Esophagus squamous epithelium (tissue), 5 donors: ENCODE data around the gene CLDN6. TPM values are rescaled to one million over a fixed set of nuclear protein-coding genes. Genes with fewer than 3 reads are reported as not detected.

Source experiments
- DNase-seq: peaks from one replicate; lab custom pipeline; 2025; lab: John Stamatoyannopoulos, UW
- H3K27ac ChIP-seq, 4 donors: fragments of 200-600 bp; sonication (generic); one replicate each; pipeline ENCODE4 v1.5.1; 2016 to 2019; ENCODE audit warnings: mild to moderate bottlenecking in 1 of 4
- H3K27me3 ChIP-seq, 4 donors: fragments of 200-600 bp; sonication (generic); 1 replicate in 3 of 4; 2 replicates in 1 of 4; pipeline versions ENCODE4 v1.5.1 to v1.6.0; 2017 to 2021; ENCODE audit warnings: antibody characterized with exemption in 1 of 4
- H3K36me3 ChIP-seq, 3 donors: fragments of 200-600 bp; sonication (generic); one replicate each; pipeline ENCODE4 v1.5.1; 2016 to 2019
- H3K4me1 ChIP-seq, 3 donors: fragments of 200-600 bp; sonication (generic); one replicate each; pipeline ENCODE4 v1.5.1; 2017 to 2019
- H3K4me3 ChIP-seq, 4 donors: fragments of 200-600 bp; sonication (generic); 1 replicate in 3 of 4; 2 replicates in 1 of 4; pipeline ENCODE4 v1.5.1; 2016 to 2019; ENCODE audit warnings: mild to moderate bottlenecking in 2 of 4, moderate library complexity in 1 of 4
- H3K9me3 ChIP-seq, 3 donors: fragments of 200-600 bp; sonication (generic); one replicate each; pipeline ENCODE4 v1.5.1; 2016 to 2019
- POLR2A ChIP-seq, 4 donors: fragments of 450-650 bp; IDR thresholded peaks; one replicate each; pipeline ENCODE4 v1.6.1; 2017; ENCODE audit warnings: antibody characterized with exemption in 4 of 4, mild to moderate bottlenecking in 4 of 4, moderate library complexity in 3 of 4
- WGBS, 2 donors: methylation state at CpG; one replicate each; pipeline ENCODE4 v1.1.5; 2018; 5-methylcytosine and 5-hydroxymethylcytosine counted together
- intact Hi-C: fragments of 100-400 bp; cut with DNase I; formaldehyde crosslinking; loops from one replicate; pipeline ENCODE4 v1.15.0; 2022
- total RNA-seq, 4 donors: library from RNA; depleted of rRNA; stranded (reverse); fragments of >200 nt; gene quantifications; one replicate each; pipeline ENCODE4 v1.1.0, GENCODE V29; 2016
- TF ChIP-seq, protein P1 (sequence below), 6 experiments: fragments of 450-650 bp in 4 of 6; fragments of 200-600 bp in 2 of 6; sonication (generic) in 2 of 6; IDR thresholded peaks; one replicate each; pipeline ENCODE4 v1.5.1; 2016 to 2019; ENCODE audit warnings: antibody characterized with exemption in 6 of 6, mild to moderate bottlenecking in 4 of 6, moderate library complexity in 4 of 6
- donor health status: DM: yes; HTN: yes; CAD: no.

Gene CLDN6
- total RNA-seq, 4 donors from 2014 or later, result not detected

GRCh38 chr16:3012828-3013420 is 5.1 kb downstream of the CLDN6 start, which contains the start of gene CLDN9:
Gene CLDN9 (plus strand): TSS chr16:3012923. CDS start chr16:3013363, 440 bp downstream.
- DNase-seq, result no peak
- H3K9me3 ChIP-seq, result no peaks in the 10 kb centered on the region
- H3K4me3 ChIP-seq, result no peak within 1 kb of the TSS
- intact Hi-C loops, result no loop called here
- H3K36me3 ChIP-seq, result no peaks in the 10 kb centered on the region
- H3K27me3 ChIP-seq, result peaks cover 0 to 95% (median 22%) of the 10 kb centered on the region in 4 donors
- no peak within 1 kb of the TSS for H3K27ac ChIP-seq
- TF ChIP-seq POLR2A (IDR thresholded peaks at IDR 0.05), result no peak
- TF ChIP-seq, protein P1, sequence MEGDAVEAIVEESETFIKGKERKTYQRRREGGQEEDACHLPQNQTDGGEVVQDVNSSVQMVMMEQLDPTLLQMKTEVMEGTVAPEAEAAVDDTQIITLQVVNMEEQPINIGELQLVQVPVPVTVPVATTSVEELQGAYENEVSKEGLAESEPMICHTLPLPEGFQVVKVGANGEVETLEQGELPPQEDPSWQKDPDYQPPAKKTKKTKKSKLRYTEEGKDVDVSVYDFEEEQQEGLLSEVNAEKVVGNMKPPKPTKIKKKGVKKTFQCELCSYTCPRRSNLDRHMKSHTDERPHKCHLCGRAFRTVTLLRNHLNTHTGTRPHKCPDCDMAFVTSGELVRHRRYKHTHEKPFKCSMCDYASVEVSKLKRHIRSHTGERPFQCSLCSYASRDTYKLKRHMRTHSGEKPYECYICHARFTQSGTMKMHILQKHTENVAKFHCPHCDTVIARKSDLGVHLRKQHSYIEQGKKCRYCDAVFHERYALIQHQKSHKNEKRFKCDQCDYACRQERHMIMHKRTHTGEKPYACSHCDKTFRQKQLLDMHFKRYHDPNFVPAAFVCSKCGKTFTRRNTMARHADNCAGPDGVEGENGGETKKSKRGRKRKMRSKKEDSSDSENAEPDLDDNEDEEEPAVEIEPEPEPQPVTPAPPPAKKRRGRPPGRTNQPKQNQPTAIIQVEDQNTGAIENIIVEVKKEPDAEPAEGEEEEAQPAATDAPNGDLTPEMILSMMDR (IDR thresholded peaks at IDR 0.05), result no peak
- 0 to 31% methylated on average over 2 to 3 of the region's 27 CpGs for WGBS, 2 donors
- peaks cover 0 to 38% (median 9%) of the 10 kb centered on the region in 3 donors for H3K4me1 ChIP-seq

DNA sequence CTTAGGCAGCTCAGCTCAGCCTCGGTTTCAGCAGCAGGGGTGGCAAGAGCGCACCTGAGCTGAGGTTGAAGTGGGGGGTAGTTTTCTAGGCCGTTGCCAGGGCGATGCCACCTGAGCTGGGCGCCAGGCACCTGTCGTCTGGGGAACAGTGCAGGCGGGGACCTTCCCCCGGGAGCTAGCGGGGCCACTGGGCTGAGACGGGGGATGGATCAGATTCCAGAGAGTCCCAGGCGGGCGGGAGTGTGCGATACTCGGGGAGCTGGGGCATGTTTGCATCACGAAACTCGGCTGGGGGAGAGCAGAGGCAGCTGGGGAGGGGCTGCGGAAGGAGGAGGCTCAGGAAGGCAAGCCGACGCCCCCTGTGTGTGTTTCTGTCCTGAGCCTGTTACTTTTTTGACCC is 5.7 kb downstream of the CLDN6 start:
- no peak overlapping the region for H3K27ac ChIP-seq
- peaks cover 0 to 95% (median 19%) of the 10 kb centered on the region in 4 donors for H3K27me3 ChIP-seq
- H3K9me3 ChIP-seq, result no peaks in the 10 kb centered on the region
- 3 to 8% methylated on average over 7 to 12 of the region's 19 CpGs for WGBS, 2 donors
- TF ChIP-seq, protein P1 (IDR thresholded peaks at IDR 0.05), result no peak
- no peak for TF ChIP-seq POLR2A (IDR thresholded peaks at IDR 0.05)
- H3K4me3 ChIP-seq, result no peak overlapping the region
- peaks cover 0 to 37% (median 9%) of the 10 kb centered on the region in 3 donors for H3K4me1 ChIP-seq
- no peak for DNase-seq
- H3K36me3 ChIP-seq, result no peaks in the 10 kb centered on the region
- intact Hi-C loops, result no loop called here

DNA sequence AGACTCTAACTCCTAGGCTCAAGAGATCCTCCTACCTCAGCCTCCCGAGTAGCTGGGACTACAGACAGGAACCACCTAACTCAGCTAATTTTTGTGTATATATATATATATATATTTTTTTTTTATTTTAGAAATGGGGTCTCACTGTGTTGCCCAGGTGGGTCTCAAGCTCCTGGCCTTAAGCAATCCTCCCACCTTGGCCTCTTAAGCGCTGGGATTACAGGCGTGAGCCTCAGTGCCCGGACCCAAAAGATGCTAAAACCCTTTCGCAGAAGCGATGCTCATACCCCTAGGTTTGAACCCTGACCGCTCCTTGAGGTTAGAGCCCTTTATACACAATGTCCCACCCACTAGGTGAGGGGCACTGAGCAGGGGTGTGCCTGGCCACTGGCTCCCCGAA is 7.5 kb downstream of the CLDN6 start:
- Histone ChIP-seq H3K27me3 (peaks cover 6 to 100% (median 19%) of the 10 kb centered on the region in 4 donors), H3K4me1 (peaks cover 0 to 37% (median 9%) of the 10 kb centered on the region in 3 donors), H3K4me3 (no peak overlapping the region), H3K27ac (no peak overlapping the region), H3K36me3 (no peaks in the 10 kb centered on the region), H3K9me3 (no peaks in the 10 kb centered on the region)
- no peak for TF ChIP-seq POLR2A (IDR thresholded peaks at IDR 0.05)
- TF ChIP-seq, protein P1 (IDR thresholded peaks at IDR 0.05), result no peak
- DNase-seq, result no peak
- WGBS, 2 donors, result 88 to 92% methylated on average over 4 to 8 of the region's 8 CpGs
- intact Hi-C loops, result no loop called here

GRCh38 chr16:3009568-3010390 is 8.2 kb downstream of the CLDN6 start:
- DNase-seq, result no peak
- H3K4me1 ChIP-seq, result peaks cover 0 to 42% (median 12%) of the 10 kb centered on the region in 3 donors
- no peak overlapping the region for H3K27ac ChIP-seq
- intact Hi-C loops, result no loop called here
- H3K4me3 ChIP-seq, result no peak overlapping the region
- peaks cover 8 to 100% (median 19%) of the 10 kb centered on the region in 4 donors for H3K27me3 ChIP-seq
- H3K9me3 ChIP-seq, result no peaks in the 10 kb centered on the region
- 48 to 50% methylated on average over 8 to 14 of the region's 21 CpGs for WGBS, 2 donors
- H3K36me3 ChIP-seq, result no peaks in the 10 kb centered on the region
- no peak for TF ChIP-seq POLR2A (IDR thresholded peaks at IDR 0.05)
- TF ChIP-seq, protein P1 (IDR thresholded peaks at IDR 0.05), result no peak

- Histone ChIP-seq H3K4me1 (peaks cover 0 to 47% (median 13%) of the 10 kb centered on the region in 3 donors), H3K27ac (no peak overlapping the region)
Measured at GRCh38 chr16:3008690-3009037, 9.3 kb downstream of the CLDN6 start.

More at GRCh38 chr16:3008690-3009037, 9.3 kb downstream of the CLDN6 start:
- no peak overlapping the region for H3K4me3 ChIP-seq
- DNase-seq, result no peak
- H3K36me3 ChIP-seq, result no peaks in the 10 kb centered on the region
- WGBS, 2 donors, result 80 to 93% methylated on average over 1 to 4 of the region's 4 CpGs
- H3K9me3 ChIP-seq, result no peaks in the 10 kb centered on the region
- H3K27me3 ChIP-seq, result peaks cover 8 to 90% (median 18%) of the 10 kb centered on the region in 4 donors
- TF ChIP-seq POLR2A (IDR thresholded peaks at IDR 0.05), result no peak
- TF ChIP-seq, protein P1 (IDR thresholded peaks at IDR 0.05), result no peak
- intact Hi-C loops, result no loop called here
